ENCODE measurements around the gene IGF2BP3.

GRCh38 chr7:23338863-23339262 lies 131.4 kb downstream of the IGF2BP3 start:
- no peak for TF ChIP-seq CTCF (optimal IDR thresholded peaks at IDR 0.05 in 1 of 3, IDR thresholded peaks at IDR 0.05 in 1 of 3, conservative IDR thresholded peaks at IDR 0.05 in 1 of 3; ENCODE audit: extremely low read depth in 1 of 3, insufficient read depth in 2 of 3, low read length in 3 of 3)
- TF ChIP-seq EZH2 (IDR thresholded peaks at IDR 0.05; ENCODE audit: low read length), result no peak

All from keratinocyte (primary cell).